ENCODE results near the gene E2F4. TPM values are rescaled to one million over a fixed set of nuclear protein-coding genes. Genes with fewer than 3 reads are reported as not detected.

Gene E2F4
- total and polyA plus RNA-seq, 2 of the 13 experiments (the other 11 are each of a cell fraction or from before 2014, with no cell fraction given): 84.8 to 91.2 TPM

- H3K79me2 ChIP-seq (ENCODE audit: insufficient read depth, low read length): no peaks in the 10 kb centered on the region
- no peak overlapping the region for H2AFZ ChIP-seq (ENCODE audit: low read length)
- no peaks in the 10 kb centered on the region for H3K9me3 ChIP-seq (ENCODE audit: low read length)
- intact Hi-C loops (cut with micrococcal nuclease; ENCODE audit: unreplicated experiment) (no loop called here), in situ Hi-C loops (cut with HindIII; ENCODE audit: extremely low pct_ligation_motif_present, low pct_unique_long_range_greater_than_20kb) (no loop called here)
- CTCF ChIA-PET (ENCODE audit: low intra/inter-chr PET ratio, low total read pairs): no interaction called here
- POLR2A ChIA-PET: no interaction called here
- no peak overlapping the region for H3K4me2 ChIP-seq (ENCODE audit: low read depth, low read length)
- H4K20me1 ChIP-seq (ENCODE audit: insufficient read depth, low read length): no peaks in the 10 kb centered on the region
- no peak overlapping the region for H3K4me3 ChIP-seq (replicated peaks in 1 of 3; ENCODE audit: insufficient read depth in 1 of 3, low read depth in 2 of 3, low read length in 3 of 3)
- no peaks in the 10 kb centered on the region for H3K36me3 ChIP-seq (replicated peaks in 1 of 2; ENCODE audit: control insufficient read depth in 1 of 2, insufficient read depth in 2 of 2, low read length in 2 of 2)
- WGBS (ENCODE audit: low lambda C conversion rate): 70% methylated on average over 7 of the region's 7 CpGs
- ATAC-seq: no peak
- no peak for DNase-seq (ENCODE audit: low spot score)
- FAIRE-seq: no peak
- peaks cover 57% of the 10 kb centered on the region for H3K4me1 ChIP-seq (ENCODE audit: insufficient read depth, low read length)
- BruUV-seq (replicated peaks): no TSS peak
- no peak overlapping the region for H3K9ac ChIP-seq (ENCODE audit: insufficient read depth, low read depth, low read length)
- H3K27ac ChIP-seq (ENCODE audit: extremely low read length, insufficient read depth, low read length): no peak overlapping the region
- peaks cover 0 to 2% of the 10 kb centered on the region in 2 experiments; a peak in 1 of 5 replicates for H3K27me3 ChIP-seq (ENCODE audit: control insufficient read depth in 1 of 2, insufficient read depth in 2 of 2, low read length in 2 of 2)
- TF ChIP-seq MNT (IDR thresholded peaks at IDR 0.05) (peak; percentile 88), MBNL3 (CRISPR knock-in tag; conservative IDR thresholded peaks at IDR 0.05) (no peak)
These were observed 19.7 kb downstream of the E2F4 start for GRCh38 chr16:67211674-67212073.

DNA sequence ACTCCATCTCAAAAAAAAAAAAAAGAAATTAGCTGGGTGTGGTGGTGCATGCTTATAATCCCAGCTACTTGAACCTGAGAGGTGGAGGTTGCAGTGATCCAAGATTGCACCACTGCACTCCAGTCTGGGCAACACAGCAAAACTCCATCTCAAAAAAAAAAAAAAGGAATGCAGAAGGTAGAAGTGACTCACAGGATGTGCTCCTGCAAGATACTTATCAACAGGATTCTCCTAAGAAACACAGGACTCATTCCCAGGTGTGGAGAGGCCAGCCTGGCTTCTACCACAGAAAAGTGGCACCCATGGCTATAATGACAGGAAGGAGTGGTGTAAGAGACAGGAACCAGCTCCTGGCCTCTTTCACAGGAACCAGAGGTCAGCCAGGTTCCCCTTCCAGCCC lies 20.8 kb downstream of the E2F4 start:
- Histone ChIP-seq H3K4me1 (ENCODE audit: insufficient read depth, low read length) (peaks cover 46% of the 10 kb centered on the region), H3K4me3 (replicated peaks in 1 of 3; ENCODE audit: insufficient read depth in 1 of 3, low read depth in 2 of 3, low read length in 3 of 3) (no peak overlapping the region), H3K27ac (ENCODE audit: extremely low read length, insufficient read depth, low read length) (no peak overlapping the region), H4K20me1 (ENCODE audit: insufficient read depth, low read length) (no peaks in the 10 kb centered on the region), H3K9ac (ENCODE audit: insufficient read depth, low read depth, low read length) (no peak overlapping the region), H2AFZ (ENCODE audit: low read length) (no peak overlapping the region), H3K36me3 (replicated peaks in 1 of 2; ENCODE audit: control insufficient read depth in 1 of 2, insufficient read depth in 2 of 2, low read length in 2 of 2) (no peaks in the 10 kb centered on the region), H3K79me2 (ENCODE audit: insufficient read depth, low read length) (no peaks in the 10 kb centered on the region), H3K27me3 (ENCODE audit: control insufficient read depth in 1 of 2, insufficient read depth in 2 of 2, low read length in 2 of 2) (peaks cover 0 to 2% of the 10 kb centered on the region in 2 experiments; a peak in 1 of 5 replicates), H3K9me3 (ENCODE audit: low read length) (no peaks in the 10 kb centered on the region), H3K4me2 (ENCODE audit: low read depth, low read length) (no peak overlapping the region)
- ATAC-seq: no peak
- in situ Hi-C loops (cut with HindIII; ENCODE audit: extremely low pct_ligation_motif_present, low pct_unique_long_range_greater_than_20kb): no loop called here
- ChIA-PET CTCF (ENCODE audit: low intra/inter-chr PET ratio, low total read pairs) (no interaction called here), POLR2A (interaction anchor here (0.7 to 1.4 kb wide), 3 partner anchors 11 to 34 kb away, joined by 3 to 6 read pairs (median 3); partner anchors contain the start of gene FHOD1)
- BruUV-seq (replicated peaks): no TSS peak
- FAIRE-seq: no peak
- intact Hi-C loops (cut with micrococcal nuclease; ENCODE audit: unreplicated experiment): no loop called here
- no peak for DNase-seq (ENCODE audit: low spot score)
- TF ChIP-seq, protein P1, sequence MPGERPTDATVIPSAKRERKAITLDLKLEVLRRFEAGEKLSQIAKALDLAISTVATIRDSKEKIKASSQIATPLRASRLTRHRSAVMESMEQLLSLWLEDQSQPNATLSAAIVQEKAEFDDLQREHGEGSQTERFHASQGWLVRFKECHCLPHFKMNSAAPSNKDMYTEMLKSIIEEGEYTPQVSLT (CRISPR knock-in tag; IDR thresholded peaks at IDR 0.05; ENCODE audit: borderline replicate concordance, low read depth): no peak
- TF ChIP-seq, protein P2, sequence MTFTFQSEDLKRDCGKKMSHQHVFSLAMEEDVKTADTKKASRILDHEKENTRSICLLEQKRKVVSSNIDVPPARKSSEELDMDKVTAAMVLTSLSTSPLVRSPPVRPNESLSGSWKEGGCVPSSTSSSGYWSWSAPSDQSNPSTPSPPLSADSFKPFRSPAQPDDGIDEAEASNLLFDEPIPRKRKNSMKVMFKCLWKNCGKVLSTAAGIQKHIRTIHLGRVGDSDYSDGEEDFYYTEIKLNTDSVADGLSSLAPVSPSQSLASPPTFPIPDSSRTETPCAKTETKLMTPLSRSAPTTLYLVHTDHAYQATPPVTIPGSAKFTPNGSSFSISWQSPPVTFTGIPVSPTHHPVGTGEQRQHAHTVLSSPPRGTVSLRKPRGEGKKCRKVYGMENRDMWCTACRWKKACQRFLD (CRISPR knock-in tag; IDR thresholded peaks at IDR 0.05; ENCODE audit: borderline replicate concordance): no peak
- no peak for TF ChIP-seq CBX2 (IDR thresholded peaks at IDR 0.05; ENCODE audit: low read depth, low read length)
- no peak for TF ChIP-seq CBX2 (CRISPR knock-in tag; IDR thresholded peaks at IDR 0.05; ENCODE audit: low read depth)
- TF ChIP-seq PBX2 (CRISPR knock-in tag; IDR thresholded peaks at IDR 0.05): no peak
- TF ChIP-seq ATAD3A (CRISPR knock-in tag; IDR thresholded peaks at IDR 0.05): no peak
- no peak for TF ChIP-seq ZSCAN20 (CRISPR knock-in tag; IDR thresholded peaks at IDR 0.05; ENCODE audit: borderline replicate concordance)
- TF ChIP-seq, protein P3, sequence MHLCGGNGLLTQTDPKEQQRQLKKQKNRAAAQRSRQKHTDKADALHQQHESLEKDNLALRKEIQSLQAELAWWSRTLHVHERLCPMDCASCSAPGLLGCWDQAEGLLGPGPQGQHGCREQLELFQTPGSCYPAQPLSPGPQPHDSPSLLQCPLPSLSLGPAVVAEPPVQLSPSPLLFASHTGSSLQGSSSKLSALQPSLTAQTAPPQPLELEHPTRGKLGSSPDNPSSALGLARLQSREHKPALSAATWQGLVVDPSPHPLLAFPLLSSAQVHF (CRISPR knock-in tag; IDR thresholded peaks at IDR 0.05): no peak
